HepG2 (cell line): ENCODE data around the gene AFF1. TPM values are rescaled to one million over a fixed set of nuclear protein-coding genes. Genes with fewer than 3 reads are reported as not detected.

Experiments used
- GATAD1 ChIP-seq: IDR thresholded peaks from 2 replicates; pipeline ENCODE4 v1.6.1; 2016; ENCODE audit warnings: missing genetic modification reagents, missing compliant biosample characterization
- HDAC1 ChIP-seq: sonication (generic); formaldehyde crosslinking; IDR thresholded peaks from 2 replicates; pipeline ENCODE4 v1.5.1; 2020; ENCODE audit warnings: mild to moderate bottlenecking, missing genetic modification reagents
- KDM2A ChIP-seq: sonication (generic); formaldehyde crosslinking; IDR thresholded peaks from 2 replicates; pipeline ENCODE4 v1.4.0; 2020; ENCODE audit warnings: low read depth, missing genetic modification reagents, borderline replicate concordance
- MED13 ChIP-seq: sonication (generic); formaldehyde crosslinking; IDR thresholded peaks from 2 replicates; pipeline ENCODE4 v1.5.0; 2020; ENCODE audit warnings: missing genetic modification reagents
- MIER3 ChIP-seq: IDR thresholded peaks from 2 replicates; pipeline ENCODE4 v1.6.1; 2016; ENCODE audit warnings: missing compliant biosample characterization, borderline replicate concordance
- NFE2 ChIP-seq: sonication (generic); formaldehyde crosslinking; IDR thresholded peaks from 2 replicates; pipeline ENCODE4 v1.4.0; 2020; ENCODE audit warnings: missing genetic modification reagents
- NR3C1 ChIP-seq: sonication (generic); formaldehyde crosslinking; IDR thresholded peaks from 2 replicates; pipeline ENCODE4 v1.4.0; 2020; ENCODE audit warnings: missing genetic modification reagents
- RAD51 ChIP-seq: fragments of 450-650 bp; IDR thresholded peaks from 2 replicates; pipeline ENCODE4 v1.6.1; 2016; ENCODE audit warnings: borderline replicate concordance
- SALL1 ChIP-seq: sonication (generic); formaldehyde crosslinking; IDR thresholded peaks from 2 replicates; pipeline ENCODE4 v1.8.0; 2022; ENCODE audit warnings: mild to moderate bottlenecking, missing genetic modification reagents
- ZBTB25 ChIP-seq: IDR thresholded peaks from 2 replicates; pipeline ENCODE4 v1.6.1; 2018; ENCODE audit warnings: missing genetic modification reagents
- ZBTB49 ChIP-seq: sonication (generic); formaldehyde crosslinking; IDR thresholded peaks from 2 replicates; pipeline ENCODE4 v1.4.0; 2020; ENCODE audit warnings: missing genetic modification reagents, borderline replicate concordance
- ZFP41 ChIP-seq: sonication (generic); formaldehyde crosslinking; IDR thresholded peaks from 2 replicates; pipeline ENCODE4 v1.4.0; 2020; ENCODE audit warnings: mild to moderate bottlenecking, missing genetic modification reagents, borderline replicate concordance
- ZNF24 ChIP-seq: fragments of 450-650 bp; IDR thresholded peaks from 2 replicates; pipeline ENCODE4 v1.6.1; 2017; ENCODE audit warnings: antibody characterized with exemption, mild to moderate bottlenecking
- ZNF326 ChIP-seq: sonication (generic); formaldehyde crosslinking; IDR thresholded peaks from 2 replicates; pipeline ENCODE4 v1.4.0; 2020; ENCODE audit warnings: missing genetic modification reagents, borderline replicate concordance
- ZNF430 ChIP-seq: sonication (generic); formaldehyde crosslinking; IDR thresholded peaks from 2 replicates; pipeline ENCODE4 v1.9.0; 2021; ENCODE audit warnings: mild to moderate bottlenecking, missing genetic modification reagents
- ZNF614 ChIP-seq: IDR thresholded peaks from 2 replicates; pipeline ENCODE4 v1.6.1; 2018; ENCODE audit warnings: missing biosample characterization, missing genetic modification reagents, inconsistent platforms, borderline replicate concordance
- ZNF672 ChIP-seq: sonication (generic); formaldehyde crosslinking; IDR thresholded peaks from 2 replicates; pipeline ENCODE4 v1.8.1; 2022; ENCODE audit warnings: missing genetic modification reagents
- polyA plus RNA-seq, 8 experiments: library from polyadenylated mRNA; depleted of rRNA in 3 of 8; stranded (reverse) in 7 of 8; unstranded in 1 of 8; fragments of >200 nt; fragmentation: Illumina TruSeq in 4 of 8; extraction: Trizol in 4 of 8; gene quantifications; 2 replicates each; pipeline versions ENCODE4 v1.2.1 to v1.2.3, GENCODE V29; 2011 to 2016; ENCODE audit warnings: low read depth in 4 of 8, missing spikeins in 1 of 8, mixed read lengths in 1 of 8; ENCODE audit not compliant: insufficient read depth in 1 of 8
- total RNA-seq, 5 experiments: library from RNA; depleted of rRNA; stranded (reverse); fragments of >200 nt; fragmentation: Illumina TruSeq; extraction: Trizol; gene quantifications; 2 replicates each; pipeline ENCODE4 v1.2.3, GENCODE V29; 2016; ENCODE audit warnings: low read depth in 1 of 5
- TF ChIP-seq, protein P1 (sequence below): sonication (generic); formaldehyde crosslinking; IDR thresholded peaks from 2 replicates; pipeline ENCODE4 v1.4.0; 2020; ENCODE audit warnings: missing genetic modification reagents, borderline replicate concordance
- TF ChIP-seq, protein P2 (sequence below): sonication (generic); formaldehyde crosslinking; IDR thresholded peaks from 2 replicates; pipeline ENCODE4 v1.5.0; 2020; ENCODE audit warnings: mild to moderate bottlenecking, low read depth, missing genetic modification reagents, borderline replicate concordance
- TF ChIP-seq, protein P3 (sequence below): sonication (generic); formaldehyde crosslinking; IDR thresholded peaks from 2 replicates; pipeline ENCODE4 v1.5.0; 2020; ENCODE audit warnings: missing genetic modification reagents

The AFF1 gene
- total and polyA plus RNA-seq, 2 of the 13 experiments (the other 11 are each of a cell fraction or from before 2014, with no cell fraction given) = 15.5 to 15.9 TPM

DNA sequence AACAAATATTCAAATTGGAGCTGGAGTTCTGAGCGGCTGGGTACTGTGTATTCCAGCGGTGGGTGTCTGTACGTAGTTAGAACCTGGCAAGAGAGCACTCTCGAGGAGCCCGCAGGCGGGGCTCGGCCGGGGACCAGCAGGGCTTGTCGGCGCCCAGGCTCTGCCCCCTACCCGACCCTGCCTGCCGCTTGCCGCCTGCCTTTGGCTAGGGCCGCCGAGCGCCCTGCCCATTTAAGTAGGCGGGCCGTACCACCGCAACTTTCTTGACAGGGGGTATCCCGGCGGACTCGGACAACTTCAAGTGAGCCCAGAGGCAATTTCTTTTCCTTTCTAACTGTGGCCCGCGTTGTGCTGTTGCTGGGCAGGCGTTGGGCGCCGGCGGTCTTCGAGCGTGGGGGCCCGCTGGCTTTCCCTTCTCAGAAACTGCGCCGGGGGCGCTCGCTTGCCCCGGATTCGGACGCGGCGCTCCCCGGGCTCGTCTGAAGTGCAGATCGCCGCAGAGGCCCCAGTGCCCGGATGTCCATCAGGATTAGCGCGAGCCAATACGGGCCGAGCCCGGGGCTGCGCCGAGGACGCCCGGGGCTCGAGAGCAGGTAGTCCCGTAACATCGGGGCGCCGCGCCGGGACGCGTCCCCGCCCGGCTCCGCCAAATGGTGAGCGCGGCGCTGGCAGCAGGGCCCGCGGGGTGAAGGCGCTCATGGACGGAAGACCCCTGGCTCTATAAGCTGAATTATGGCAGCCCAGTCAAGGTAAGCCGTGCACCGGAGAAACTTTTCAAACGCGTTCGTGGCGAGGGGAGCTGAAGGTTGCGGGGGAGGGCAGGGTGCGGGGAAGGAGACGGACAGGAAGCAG, 72.1 kb downstream of the AFF1 start (continued):
- TF ChIP-seq ZFP41 (CRISPR knock-in tag) (peak; percentile 30; the same call in 1 of the 2 replicates), ZNF24 (0 out of 2 replicates have a peak, but pooled peaks have one; percentile 10), ZBTB49 (CRISPR knock-in tag) (0 out of 2 replicates have a peak, but pooled peaks have one; percentile 16), RAD51 (no peak), NR3C1 (CRISPR knock-in tag) (no peak), MED13 (no peak), ZNF672 (no peak), KDM2A (peak; percentile 93), HDAC1 (CRISPR knock-in tag) (peak; percentile 60; the same call in 1 of the 2 replicates), SALL1 (CRISPR knock-in tag) (peak; percentile 70), GATAD1 (CRISPR knock-in tag) (peak; percentile 54), ZNF430 (peak; percentile 54; the same call in 1 of the 2 replicates), ZBTB25 (CRISPR knock-in tag) (0 out of 2 replicates have a peak, but pooled peaks have one; percentile 32), ZNF614 (CRISPR knock-in tag) (peak; percentile 83; the same call in 1 of the 2 replicates), NFE2 (no peak), ZNF326 (no peak), MIER3 (0 out of 2 replicates have a peak, but pooled peaks have one; percentile 9)
- TF ChIP-seq, protein P1, sequence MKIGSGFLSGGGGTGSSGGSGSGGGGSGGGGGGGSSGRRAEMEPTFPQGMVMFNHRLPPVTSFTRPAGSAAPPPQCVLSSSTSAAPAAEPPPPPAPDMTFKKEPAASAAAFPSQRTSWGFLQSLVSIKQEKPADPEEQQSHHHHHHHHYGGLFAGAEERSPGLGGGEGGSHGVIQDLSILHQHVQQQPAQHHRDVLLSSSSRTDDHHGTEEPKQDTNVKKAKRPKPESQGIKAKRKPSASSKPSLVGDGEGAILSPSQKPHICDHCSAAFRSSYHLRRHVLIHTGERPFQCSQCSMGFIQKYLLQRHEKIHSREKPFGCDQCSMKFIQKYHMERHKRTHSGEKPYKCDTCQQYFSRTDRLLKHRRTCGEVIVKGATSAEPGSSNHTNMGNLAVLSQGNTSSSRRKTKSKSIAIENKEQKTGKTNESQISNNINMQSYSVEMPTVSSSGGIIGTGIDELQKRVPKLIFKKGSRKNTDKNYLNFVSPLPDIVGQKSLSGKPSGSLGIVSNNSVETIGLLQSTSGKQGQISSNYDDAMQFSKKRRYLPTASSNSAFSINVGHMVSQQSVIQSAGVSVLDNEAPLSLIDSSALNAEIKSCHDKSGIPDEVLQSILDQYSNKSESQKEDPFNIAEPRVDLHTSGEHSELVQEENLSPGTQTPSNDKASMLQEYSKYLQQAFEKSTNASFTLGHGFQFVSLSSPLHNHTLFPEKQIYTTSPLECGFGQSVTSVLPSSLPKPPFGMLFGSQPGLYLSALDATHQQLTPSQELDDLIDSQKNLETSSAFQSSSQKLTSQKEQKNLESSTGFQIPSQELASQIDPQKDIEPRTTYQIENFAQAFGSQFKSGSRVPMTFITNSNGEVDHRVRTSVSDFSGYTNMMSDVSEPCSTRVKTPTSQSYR (CRISPR knock-in tag) = peak; percentile 41; the same call in 1 of the 2 replicates
- TF ChIP-seq, protein P2, sequence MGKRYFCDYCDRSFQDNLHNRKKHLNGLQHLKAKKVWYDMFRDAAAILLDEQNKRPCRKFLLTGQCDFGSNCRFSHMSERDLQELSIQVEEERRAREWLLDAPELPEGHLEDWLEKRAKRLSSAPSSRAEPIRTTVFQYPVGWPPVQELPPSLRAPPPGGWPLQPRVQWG (CRISPR knock-in tag) = no peak
- TF ChIP-seq, protein P3, sequence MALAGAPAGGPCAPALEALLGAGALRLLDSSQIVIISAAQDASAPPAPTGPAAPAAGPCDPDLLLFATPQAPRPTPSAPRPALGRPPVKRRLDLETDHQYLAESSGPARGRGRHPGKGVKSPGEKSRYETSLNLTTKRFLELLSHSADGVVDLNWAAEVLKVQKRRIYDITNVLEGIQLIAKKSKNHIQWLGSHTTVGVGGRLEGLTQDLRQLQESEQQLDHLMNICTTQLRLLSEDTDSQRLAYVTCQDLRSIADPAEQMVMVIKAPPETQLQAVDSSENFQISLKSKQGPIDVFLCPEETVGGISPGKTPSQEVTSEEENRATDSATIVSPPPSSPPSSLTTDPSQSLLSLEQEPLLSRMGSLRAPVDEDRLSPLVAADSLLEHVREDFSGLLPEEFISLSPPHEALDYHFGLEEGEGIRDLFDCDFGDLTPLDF (CRISPR knock-in tag) = peak; percentile 46
